ENCODE results near the gene CABP1. TPM values are rescaled to one million over a fixed set of nuclear protein-coding genes. Genes with fewer than 3 reads are reported as not detected.
A peak's percentile ranks its signal among the peaks of the same experiment; 100 is the strongest.

Gene CABP1
- total RNA-seq, 4 donors from 2014 or later: 0.52 to 1.6 (median 0.62) TPM; not detected in 1

DNA sequence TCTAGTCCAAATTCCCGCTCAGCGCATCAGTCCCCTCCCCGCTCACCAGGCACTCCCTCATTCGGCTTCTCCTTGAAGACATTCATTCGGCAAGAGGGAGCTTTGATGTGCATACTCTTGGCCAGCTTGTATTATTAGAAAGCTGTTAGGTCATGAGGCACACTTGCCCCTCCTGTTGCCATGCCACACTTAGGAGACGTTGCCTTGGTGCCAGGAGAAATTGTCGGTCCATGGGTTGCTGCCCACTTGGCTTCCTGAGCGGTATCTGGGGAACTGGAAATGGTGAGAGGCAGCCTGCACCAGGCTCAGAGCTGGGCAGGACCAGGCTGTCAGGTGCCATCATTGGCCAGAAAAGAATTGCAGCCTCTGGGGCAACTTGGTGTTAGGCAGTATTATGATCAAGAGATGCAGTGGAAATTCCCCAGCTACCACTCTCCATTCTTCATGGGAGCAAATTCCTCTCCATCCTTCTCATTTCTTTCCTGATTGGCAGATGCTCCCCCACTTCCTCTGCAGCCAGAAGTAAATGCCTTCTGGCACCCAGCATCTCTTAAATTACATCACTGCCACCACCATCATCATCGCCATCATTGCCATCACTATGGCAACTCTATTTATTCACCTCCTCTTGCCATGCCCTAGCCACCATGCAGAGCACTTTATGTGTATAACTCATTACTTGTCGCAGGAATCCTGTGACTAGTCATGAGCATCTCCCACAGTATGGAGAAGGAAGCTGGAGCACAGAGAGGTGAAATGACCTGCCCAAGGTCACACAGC is 12.4 kb downstream of the CABP1 start:
- no peaks in the 10 kb centered on the region for H3K36me3 ChIP-seq
- H3K4me3 ChIP-seq: no peak overlapping the region
- ATAC-seq (peak in 1 of 2 donors; percentile 27), DNase-seq (no peak)
- H3K9me3 ChIP-seq: no peaks in the 10 kb centered on the region
- in situ Hi-C loops (cut with MboI; ENCODE audit: low sequenced_read_pairs in 4 of 4) (no loop called here), intact Hi-C loops (cut with DNase I; ENCODE audit: low total_unique reads) (no loop called here)
- TF ChIP-seq POLR2A (IDR thresholded peaks at IDR 0.05): no peak
- TF ChIP-seq, protein P1, sequence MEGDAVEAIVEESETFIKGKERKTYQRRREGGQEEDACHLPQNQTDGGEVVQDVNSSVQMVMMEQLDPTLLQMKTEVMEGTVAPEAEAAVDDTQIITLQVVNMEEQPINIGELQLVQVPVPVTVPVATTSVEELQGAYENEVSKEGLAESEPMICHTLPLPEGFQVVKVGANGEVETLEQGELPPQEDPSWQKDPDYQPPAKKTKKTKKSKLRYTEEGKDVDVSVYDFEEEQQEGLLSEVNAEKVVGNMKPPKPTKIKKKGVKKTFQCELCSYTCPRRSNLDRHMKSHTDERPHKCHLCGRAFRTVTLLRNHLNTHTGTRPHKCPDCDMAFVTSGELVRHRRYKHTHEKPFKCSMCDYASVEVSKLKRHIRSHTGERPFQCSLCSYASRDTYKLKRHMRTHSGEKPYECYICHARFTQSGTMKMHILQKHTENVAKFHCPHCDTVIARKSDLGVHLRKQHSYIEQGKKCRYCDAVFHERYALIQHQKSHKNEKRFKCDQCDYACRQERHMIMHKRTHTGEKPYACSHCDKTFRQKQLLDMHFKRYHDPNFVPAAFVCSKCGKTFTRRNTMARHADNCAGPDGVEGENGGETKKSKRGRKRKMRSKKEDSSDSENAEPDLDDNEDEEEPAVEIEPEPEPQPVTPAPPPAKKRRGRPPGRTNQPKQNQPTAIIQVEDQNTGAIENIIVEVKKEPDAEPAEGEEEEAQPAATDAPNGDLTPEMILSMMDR (IDR thresholded peaks at IDR 0.05 in 4 of 5, conservative IDR thresholded peaks at IDR 0.05 in 1 of 5): no peak
- peaks cover 0 to 11% (median 2%) of the 10 kb centered on the region in 3 donors for H3K27me3 ChIP-seq
- peak overlapping the region in 1 of 4 donors; percentile 18 for H3K27ac ChIP-seq
- H3K4me1 ChIP-seq: peaks cover 14 to 17% of the 10 kb centered on the region in 2 donors

DNA sequence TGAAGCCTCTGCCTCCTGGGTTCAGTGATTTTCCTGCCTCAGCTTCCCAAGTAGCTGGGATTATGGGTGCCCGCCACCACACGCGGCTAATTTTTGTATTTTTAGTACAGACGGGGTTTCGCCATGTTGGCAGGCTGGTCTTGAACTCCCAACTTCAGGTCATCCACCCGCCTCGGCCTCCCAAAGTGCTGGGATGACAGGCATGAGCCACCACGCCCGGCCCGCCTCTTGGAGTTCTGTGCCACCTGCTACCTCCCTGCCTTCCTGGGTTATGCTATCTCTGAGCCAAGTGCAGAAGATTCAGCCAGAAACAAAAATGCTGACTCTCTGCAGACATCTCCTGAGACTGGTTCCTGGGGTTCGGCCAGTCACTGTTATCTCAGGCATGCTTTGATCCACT is 13.2 kb downstream of the CABP1 start:
- no peak overlapping the region for H3K4me3 ChIP-seq
- H3K27ac ChIP-seq: peak overlapping the region in 3 of 4 donors; percentile 18 to 54 (median 46)
- DNase-seq (no peak), ATAC-seq (no peak)
- intact Hi-C loops (cut with DNase I; ENCODE audit: low total_unique reads) (no loop called here), in situ Hi-C loops (cut with MboI; ENCODE audit: low sequenced_read_pairs in 4 of 4) (no loop called here)
- H3K36me3 ChIP-seq: no peaks in the 10 kb centered on the region
- H3K9me3 ChIP-seq: no peaks in the 10 kb centered on the region
- peaks cover 0 to 11% (median 2%) of the 10 kb centered on the region in 3 donors for H3K27me3 ChIP-seq
- TF ChIP-seq, protein P1 (IDR thresholded peaks at IDR 0.05 in 4 of 5, conservative IDR thresholded peaks at IDR 0.05 in 1 of 5): no peak
- no peak for TF ChIP-seq POLR2A (IDR thresholded peaks at IDR 0.05)
- H3K4me1 ChIP-seq: peaks cover 12 to 14% of the 10 kb centered on the region in 2 donors

DNA sequence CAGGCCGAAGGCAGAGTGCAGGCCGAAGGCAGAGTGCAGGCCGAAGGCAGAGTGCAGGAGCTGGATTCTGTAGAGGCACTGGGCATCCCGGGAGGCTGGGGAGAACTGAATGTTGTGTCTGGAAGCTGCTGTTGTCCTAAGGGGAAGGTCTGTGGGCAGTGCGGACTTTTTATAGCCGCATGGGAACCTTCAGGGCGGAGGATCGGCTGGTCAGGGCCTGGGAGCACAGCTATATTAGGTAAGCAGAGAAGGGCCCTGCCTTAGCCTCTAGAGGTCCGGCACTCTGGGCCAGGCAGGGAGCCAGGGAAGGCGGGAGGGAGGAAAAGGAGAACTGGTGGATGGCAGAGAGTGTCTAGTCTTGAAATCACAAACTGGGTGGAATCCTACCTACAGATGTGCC is 14.2 kb downstream of the CABP1 start:
- peaks cover 3 to 5% of the 10 kb centered on the region in 2 donors for H3K4me1 ChIP-seq
- no peak overlapping the region for H3K4me3 ChIP-seq
- no peaks in the 10 kb centered on the region for H3K9me3 ChIP-seq
- H3K36me3 ChIP-seq: no peaks in the 10 kb centered on the region
- peak overlapping the region; percentile 18 to 54 (median 42) for H3K27ac ChIP-seq
- TF ChIP-seq, protein P1 (IDR thresholded peaks at IDR 0.05 in 4 of 5, conservative IDR thresholded peaks at IDR 0.05 in 1 of 5): no peak
- no peak for TF ChIP-seq POLR2A (IDR thresholded peaks at IDR 0.05)
- in situ Hi-C loops (cut with MboI; ENCODE audit: low sequenced_read_pairs in 4 of 4) (no loop called here), intact Hi-C loops (cut with DNase I; ENCODE audit: low total_unique reads) (no loop called here)
- peaks cover 0 to 9% (median 2%) of the 10 kb centered on the region in 3 donors for H3K27me3 ChIP-seq
- DNase-seq (peak in 1 of 2 donors; percentile 29), ATAC-seq (peak; percentile 23 to 26)

DNA sequence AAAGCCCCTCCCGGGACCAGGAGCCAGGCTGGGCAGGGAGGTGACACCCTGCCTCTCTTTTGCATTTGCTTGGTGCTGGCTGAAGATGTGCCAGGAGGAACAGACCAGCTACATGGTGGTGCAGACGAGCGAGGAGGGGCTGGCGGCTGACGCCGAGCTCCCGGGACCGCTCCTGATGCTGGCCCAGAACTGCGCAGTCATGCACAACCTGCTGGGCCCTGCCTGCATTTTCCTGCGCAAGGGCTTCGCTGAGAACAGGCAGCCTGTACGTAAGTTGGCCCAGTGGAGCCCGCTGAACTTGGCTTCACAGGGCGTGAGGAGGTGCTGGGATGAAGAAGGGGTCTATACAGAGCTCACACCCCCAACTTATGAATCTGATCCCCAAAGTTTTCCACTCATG is 15.6 kb downstream of the CABP1 start:
- DNase-seq: no peak
- H3K9me3 ChIP-seq: no peaks in the 10 kb centered on the region
- in situ Hi-C loops (cut with MboI; ENCODE audit: low sequenced_read_pairs in 4 of 4) (no loop called here), intact Hi-C loops (cut with DNase I; ENCODE audit: low total_unique reads) (no loop called here)
- no peak for ATAC-seq
- H3K27me3 ChIP-seq: peaks cover 0 to 4% (median 0%) of the 10 kb centered on the region in 3 donors
- H3K36me3 ChIP-seq: no peaks in the 10 kb centered on the region
- H3K4me3 ChIP-seq: no peak overlapping the region
- TF ChIP-seq POLR2A (IDR thresholded peaks at IDR 0.05): no peak
- TF ChIP-seq, protein P1 (IDR thresholded peaks at IDR 0.05 in 4 of 5, conservative IDR thresholded peaks at IDR 0.05 in 1 of 5): no peak
- H3K27ac ChIP-seq: no peak overlapping the region
- peaks cover 0 to 3% of the 10 kb centered on the region in 2 donors for H3K4me1 ChIP-seq

All from gastrocnemius medialis (tissue), 4 donors.